Fibroblast of mammary gland (primary cell): Measurements from ENCODE around the gene DDX1.
"Not testable (repeated sequence)": the region's sequence is repeated elsewhere in the genome, so short reads cannot be mapped to it uniquely, and the experiment has no call there.

Source experiments
- DNase-seq: peaks from one replicate; pipeline ENCODE4 v3.0.0-alpha.2; 2010; ENCODE audit warnings: low read depth
- H3K4me3 ChIP-seq: 2 replicates; pipeline ENCODE4 v1.5.1; 2011; ENCODE audit warnings: low read depth, mild to moderate bottlenecking, low read length, moderate library complexity; ENCODE audit not compliant: control insufficient read depth
- CTCF ChIP-seq: conservative IDR thresholded peaks from 2 replicates; pipeline ENCODE4 v1.5.1; 2011; ENCODE audit warnings: low read depth, low read length, inconsistent platforms; ENCODE audit not compliant: control insufficient read depth, insufficient read depth

DDX1 gene

GRCh38 chr2:15620857-15621471 lies 29.3 kb downstream of the DDX1 start:
- TF ChIP-seq CTCF, result no peak
- DNase-seq, result no peak
- no peak overlapping the region for H3K4me3 ChIP-seq

GRCh38 chr2:15621472-15621870 lies 29.8 kb downstream of the DDX1 start:
- H3K4me3 ChIP-seq, DNase-seq: not testable (repeated sequence)

GRCh38 chr2:15622214-15622613 lies 30.5 kb downstream of the DDX1 start:
- H3K4me3 ChIP-seq, result no peak overlapping the region
- DNase-seq, result no peak
- TF ChIP-seq CTCF, result no peak

GRCh38 chr2:15622614-15623480 lies 31.2 kb downstream of the DDX1 start:
- DNase-seq, result no peak
- H3K4me3 ChIP-seq, result no peak overlapping the region
- no peak for TF ChIP-seq CTCF

- H3K4me3 ChIP-seq, result no peak overlapping the region
- TF ChIP-seq CTCF, result no peak
- DNase-seq, result no peak
These were observed 31.8 kb downstream of the DDX1 start for GRCh38 chr2:15623481-15623796.

DNA sequence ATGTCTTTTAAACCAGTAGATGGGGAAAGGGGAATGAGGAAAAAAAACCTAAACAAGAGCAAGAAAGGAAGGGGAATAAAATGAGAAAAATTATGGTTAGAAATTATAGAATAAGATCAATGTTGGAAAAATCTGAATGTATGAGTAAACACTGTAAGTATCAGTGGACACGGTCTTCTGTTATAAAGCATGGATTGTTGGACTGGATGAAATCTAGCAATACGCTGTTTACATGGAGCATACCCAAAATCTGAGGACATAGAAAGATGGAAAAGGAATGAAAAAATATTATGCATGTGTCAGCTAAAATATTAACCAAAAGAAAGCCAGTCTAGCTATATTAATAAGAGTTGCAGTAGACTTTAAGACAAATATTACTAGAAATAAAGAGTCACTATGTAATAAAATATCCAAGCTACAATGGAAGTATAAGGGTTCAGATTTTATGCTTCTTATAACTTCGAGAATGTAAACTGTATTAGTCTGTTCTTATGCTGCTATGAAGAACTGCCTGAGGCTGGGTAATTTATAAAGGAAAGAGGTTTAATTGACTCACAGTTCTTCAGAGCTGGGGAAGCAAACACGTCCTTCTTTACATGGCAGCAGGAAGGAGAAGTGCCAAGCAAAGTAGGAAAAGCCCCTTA lies 32.4 kb downstream of the DDX1 start:
- DNase-seq, result no peak
- H3K4me3 ChIP-seq, result no peak overlapping the region
- TF ChIP-seq CTCF, result no peak

- no peak overlapping the region for H3K4me3 ChIP-seq
- no peak for TF ChIP-seq CTCF
- DNase-seq, result no peak
These were observed 33.2 kb downstream of the DDX1 start for GRCh38 chr2:15624903-15625302.
